AML-193 (cell line): ENCODE measurements around the gene CHST8.
"Not testable (repeated sequence)": the region's sequence is repeated elsewhere in the genome, so short reads cannot be mapped to it uniquely, and the experiment has no call there.

ENCODE experiments used
- DNase-seq, 2 experiments: peaks; one replicate each; lab custom pipeline; 2025; lab: John Stamatoyannopoulos, UW

CHST8 gene

GRCh38 chr19:33621811-33622504 is at the start of gene CHST8:
Gene CHST8, plus strand, starts transcription at chr19:33621953. Its CDS starts 67,309 bp downstream, at chr19:33689262.
- DNase-seq = no peak

- no peak for DNase-seq
Measured at GRCh38 chr19:33572929-33573328, 48.8 kb upstream of the CHST8 start.

- no peak for DNase-seq
Measured at GRCh38 chr19:33574824-33575223, 46.9 kb upstream of the CHST8 start.

GRCh38 chr19:33578697-33579096 is 43.1 kb upstream of the CHST8 start:
- no peak for DNase-seq

GRCh38 chr19:33580026-33580644 is 41.6 kb upstream of the CHST8 start:
- no peak for DNase-seq

- DNase-seq = no peak
Measured at GRCh38 chr19:33580645-33581037, 41.1 kb upstream of the CHST8 start.

- no peak for DNase-seq
Measured at GRCh38 chr19:33582914-33583313, 38.8 kb upstream of the CHST8 start.

GRCh38 chr19:33587150-33587549 is 34.6 kb upstream of the CHST8 start:
- DNase-seq = no peak

GRCh38 chr19:33590224-33590623 is 31.5 kb upstream of the CHST8 start:
- no peak for DNase-seq

- DNase-seq = no peak
Measured at GRCh38 chr19:33595783-33596182, 26.0 kb upstream of the CHST8 start.

GRCh38 chr19:33601583-33601982 is 20.2 kb upstream of the CHST8 start:
- DNase-seq = no peak

- no peak for DNase-seq
Measured at GRCh38 chr19:33602576-33603204, 19.1 kb upstream of the CHST8 start.

GRCh38 chr19:33603377-33603776 is 18.4 kb upstream of the CHST8 start:
- DNase-seq = no peak

GRCh38 chr19:33604651-33605050 is 17.1 kb upstream of the CHST8 start:
- no peak for DNase-seq

GRCh38 chr19:33605803-33606295 is 15.9 kb upstream of the CHST8 start:
- DNase-seq = not testable (repeated sequence)

GRCh38 chr19:33606556-33606955 is 15.2 kb upstream of the CHST8 start:
- no peak for DNase-seq

- no peak for DNase-seq
Measured at GRCh38 chr19:33609353-33609752, 12.4 kb upstream of the CHST8 start.

- DNase-seq = no peak
Measured at GRCh38 chr19:33610588-33610987, 11.2 kb upstream of the CHST8 start.

- no peak for DNase-seq
Measured at GRCh38 chr19:33612928-33613619, 8.7 kb upstream of the CHST8 start.

- DNase-seq = no peak
Measured at GRCh38 chr19:33613620-33614000, 8.1 kb upstream of the CHST8 start.

- DNase-seq = no peak
Measured at GRCh38 chr19:33616346-33616745, 5.4 kb upstream of the CHST8 start.

- no peak for DNase-seq
Measured at GRCh38 chr19:33616857-33617256, 4.9 kb upstream of the CHST8 start.

GRCh38 chr19:33618363-33618762 is 3.4 kb upstream of the CHST8 start:
- DNase-seq = not testable (repeated sequence)
